ENCODE data around the gene PPP3CB. TPM values are rescaled to one million over a fixed set of nuclear protein-coding genes. Genes with fewer than 3 reads are reported as not detected.

Gene PPP3CB
- 16.2 to 20.6 TPM (median 17.5 TPM) in 5 replicates for total RNA-seq (2022; extraction: Qiagen RNA extraction; ENCODE audit: low read depth)

DNA sequence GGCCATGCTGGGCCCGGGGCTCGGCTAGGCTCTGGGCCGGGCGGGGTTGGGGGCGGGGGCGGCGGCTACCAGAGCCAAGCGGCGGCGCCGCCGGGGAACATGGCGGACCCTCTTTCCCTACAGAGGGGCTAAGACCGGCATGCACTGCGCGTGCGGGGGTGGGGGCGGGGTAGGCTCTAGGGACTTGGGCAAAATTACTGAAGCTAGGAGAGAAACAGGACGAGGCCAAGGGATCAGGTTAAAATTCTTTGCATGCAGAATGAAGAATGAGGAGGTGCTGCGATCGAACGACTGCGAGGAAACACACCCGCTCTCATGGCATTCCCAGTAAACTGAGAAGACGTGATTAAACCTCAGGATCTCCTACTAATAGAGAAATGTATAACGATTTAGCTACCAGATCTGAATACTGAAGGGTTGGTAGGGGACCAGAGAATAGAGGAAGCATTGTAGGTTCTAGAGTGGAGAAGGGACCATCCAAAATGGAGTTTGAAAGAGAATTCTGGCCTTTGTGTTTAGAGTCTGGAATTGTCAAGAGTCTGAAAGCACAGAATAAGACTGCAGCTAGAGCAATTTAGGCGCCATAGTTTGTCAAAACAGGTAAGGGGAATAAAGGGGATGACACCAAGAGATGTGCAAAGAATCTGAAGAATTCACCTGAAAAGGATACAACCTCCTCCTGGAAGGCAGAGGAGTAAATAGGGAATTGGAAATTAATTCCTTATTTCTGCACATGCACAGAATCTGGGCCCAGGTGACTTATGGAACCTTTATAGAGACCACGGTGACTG lies at the start of gene PPP3CB:
Gene PPP3CB (minus strand): TSS at position 141 of the 791 bp plus-strand sequence. CDS start 135 bp downstream, at position 6.

DNA sequence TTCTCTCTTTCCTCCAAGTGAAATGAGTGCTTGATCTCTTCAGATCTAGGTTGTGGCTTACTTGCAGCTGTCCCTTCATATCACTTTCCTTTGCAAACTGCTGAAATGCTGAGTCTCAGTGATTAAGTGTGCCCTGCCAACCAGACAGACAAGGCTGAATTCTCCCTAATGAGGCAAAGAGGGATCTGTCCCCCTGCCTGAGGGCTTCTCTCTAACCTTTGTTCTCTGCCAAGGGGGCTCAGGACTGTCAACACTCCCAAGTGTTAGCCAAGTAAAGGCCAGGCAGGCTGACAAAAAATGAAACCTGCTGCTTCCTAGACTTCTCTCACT lies 62.3 kb downstream of the PPP3CB start, which contains the start of gene MSS51:
Gene MSS51 (minus strand): TSS at position 24 of the 330 bp plus-strand sequence. CDS start 5,277 bp downstream, outside the sequence.

DNA sequence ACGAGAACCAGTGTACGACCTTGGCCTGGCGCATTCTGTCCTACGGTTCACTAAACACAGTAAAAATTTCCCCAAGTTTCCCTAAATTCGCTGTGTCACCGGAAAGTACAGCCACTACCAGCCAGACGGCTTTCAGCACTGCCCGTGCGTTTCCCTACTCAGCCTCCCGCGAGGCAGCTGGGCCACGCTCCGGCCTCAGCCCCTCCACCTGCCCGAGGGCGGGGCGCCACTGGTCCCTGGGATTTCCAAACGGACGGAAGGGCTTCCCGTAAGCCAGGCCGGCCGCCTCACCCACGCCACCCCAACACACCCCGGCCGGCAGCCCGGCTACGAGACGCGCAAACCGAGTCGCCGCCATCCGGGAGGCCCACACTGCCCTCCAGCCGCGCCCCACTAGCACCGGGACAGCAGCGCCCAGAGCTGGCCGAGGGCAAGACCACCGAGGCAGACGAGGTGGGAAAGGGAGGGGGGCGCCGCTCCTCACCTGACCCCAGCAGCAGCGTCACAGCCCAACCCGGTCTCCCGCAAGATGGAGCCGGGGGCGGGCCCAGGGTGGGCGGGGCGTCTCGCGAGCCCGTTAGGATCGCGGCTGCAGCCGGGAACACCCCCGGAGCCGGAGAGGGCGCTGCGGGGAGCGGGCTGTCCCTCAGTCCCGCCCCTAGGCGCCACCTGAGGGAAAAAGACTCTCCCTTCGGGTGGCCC lies 82.1 kb downstream of the PPP3CB start, which contains the start of gene ANXA7:
Gene ANXA7 (minus strand): TSS at position 531 of the 702 bp plus-strand sequence. CDS start 13,202 bp downstream, outside the sequence.

Other genes with a start within 250 kb of the PPP3CB start
- 49.6 to 52.1 TPM (median 50.3 TPM) in 5 replicates for gene DNAJC9, start 248.8 kb downstream of the PPP3CB start, total RNA-seq (2022; extraction: Qiagen RNA extraction; ENCODE audit: low read depth)
- 130 to 188 TPM (median 173 TPM) in 5 replicates for gene MRPS16, start 243.4 kb downstream of the PPP3CB start, total RNA-seq (2022; extraction: Qiagen RNA extraction; ENCODE audit: low read depth)
- gene CFAP70, start 137.2 kb downstream of the PPP3CB start, total RNA-seq (2022; extraction: Qiagen RNA extraction; ENCODE audit: low read depth): 0.14 to 0.28 TPM (median 0.21 TPM) in 5 replicates
- 108 to 120 TPM (median 115 TPM) in 5 replicates for gene ANXA7, start 82.0 kb downstream of the PPP3CB start, total RNA-seq (2022; extraction: Qiagen RNA extraction; ENCODE audit: low read depth)
- 0.40 to 0.58 TPM (median 0.48 TPM) in 5 replicates for gene MSS51, start 62.5 kb downstream of the PPP3CB start, total RNA-seq (2022; extraction: Qiagen RNA extraction; ENCODE audit: low read depth)
- gene USP54, start 95.3 kb upstream of the PPP3CB start, total RNA-seq (2022; extraction: Qiagen RNA extraction; ENCODE audit: low read depth): 8.7 to 12.2 TPM (median 12.1 TPM) in 5 replicates
- 0.08 TPM in 1 of 5 replicates, not detected in the others for gene MYOZ1, start 145.4 kb upstream of the PPP3CB start, total RNA-seq (2022; extraction: Qiagen RNA extraction; ENCODE audit: low read depth)
- gene SYNPO2L, start 160.0 kb upstream of the PPP3CB start, total RNA-seq (2022; extraction: Qiagen RNA extraction; ENCODE audit: low read depth): 0.03 TPM in 1 of 5 replicates, not detected in the others
- gene AGAP5, start 202.1 kb upstream of the PPP3CB start, total RNA-seq (2022; extraction: Qiagen RNA extraction; ENCODE audit: low read depth): 2.3 to 3.5 TPM (median 2.5 TPM) in 5 replicates
- gene SEC24C, start 248.3 kb upstream of the PPP3CB start, total RNA-seq (2022; extraction: Qiagen RNA extraction; ENCODE audit: low read depth): 54.4 to 65.8 TPM (median 63.6 TPM) in 5 replicates

Measured in A549 treated with CpdA at 1 μM for 4 hours (cell line).